Retina (tissue), 1 donor: Measurements from ENCODE around the gene BRD3OS.

Experiments
- DNase-seq: peaks from one replicate; pipeline ENCODE4 v3.0.0-alpha.2; 2016

The BRD3OS gene

DNA sequence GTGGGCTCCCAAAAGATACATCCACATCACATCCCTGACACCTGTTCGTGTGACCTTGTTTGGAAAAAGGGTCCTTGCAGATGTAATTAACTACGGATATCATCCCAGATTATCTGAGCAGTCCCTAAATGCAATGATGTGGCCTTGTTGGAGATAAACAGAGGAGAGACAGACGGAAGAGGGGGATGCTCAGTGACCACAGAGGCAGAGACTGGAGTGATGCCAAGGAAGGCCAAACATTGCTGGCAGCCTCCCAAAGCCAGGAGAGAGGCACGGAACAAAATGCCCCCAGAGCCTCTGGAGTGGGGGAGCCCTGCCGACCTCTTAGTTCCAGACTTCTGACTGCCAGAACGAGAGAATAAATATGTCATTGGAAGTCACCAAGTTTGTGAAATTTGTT is 18.1 kb upstream of the BRD3OS start:
- no peak for DNase-seq

DNA sequence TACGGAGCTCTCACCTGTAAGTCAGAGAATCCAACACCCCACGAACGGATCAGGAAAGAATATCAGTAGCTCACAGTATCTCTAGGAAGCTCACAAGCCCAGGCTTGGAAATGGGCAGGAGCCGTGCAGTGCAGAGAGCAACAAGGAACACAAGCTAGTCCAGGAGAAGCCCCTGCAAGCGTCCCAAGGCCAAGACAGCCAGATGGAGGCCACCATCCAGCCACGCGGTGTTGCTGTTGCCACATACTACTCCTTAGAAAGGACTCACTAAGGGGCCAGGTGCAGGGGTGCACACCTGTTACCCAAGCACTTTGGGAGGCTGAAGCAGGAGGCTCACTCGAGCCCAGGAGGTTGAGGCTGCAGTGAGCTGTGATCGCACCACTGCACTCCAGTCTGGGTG is 17.7 kb upstream of the BRD3OS start:
- DNase-seq: no peak

DNA sequence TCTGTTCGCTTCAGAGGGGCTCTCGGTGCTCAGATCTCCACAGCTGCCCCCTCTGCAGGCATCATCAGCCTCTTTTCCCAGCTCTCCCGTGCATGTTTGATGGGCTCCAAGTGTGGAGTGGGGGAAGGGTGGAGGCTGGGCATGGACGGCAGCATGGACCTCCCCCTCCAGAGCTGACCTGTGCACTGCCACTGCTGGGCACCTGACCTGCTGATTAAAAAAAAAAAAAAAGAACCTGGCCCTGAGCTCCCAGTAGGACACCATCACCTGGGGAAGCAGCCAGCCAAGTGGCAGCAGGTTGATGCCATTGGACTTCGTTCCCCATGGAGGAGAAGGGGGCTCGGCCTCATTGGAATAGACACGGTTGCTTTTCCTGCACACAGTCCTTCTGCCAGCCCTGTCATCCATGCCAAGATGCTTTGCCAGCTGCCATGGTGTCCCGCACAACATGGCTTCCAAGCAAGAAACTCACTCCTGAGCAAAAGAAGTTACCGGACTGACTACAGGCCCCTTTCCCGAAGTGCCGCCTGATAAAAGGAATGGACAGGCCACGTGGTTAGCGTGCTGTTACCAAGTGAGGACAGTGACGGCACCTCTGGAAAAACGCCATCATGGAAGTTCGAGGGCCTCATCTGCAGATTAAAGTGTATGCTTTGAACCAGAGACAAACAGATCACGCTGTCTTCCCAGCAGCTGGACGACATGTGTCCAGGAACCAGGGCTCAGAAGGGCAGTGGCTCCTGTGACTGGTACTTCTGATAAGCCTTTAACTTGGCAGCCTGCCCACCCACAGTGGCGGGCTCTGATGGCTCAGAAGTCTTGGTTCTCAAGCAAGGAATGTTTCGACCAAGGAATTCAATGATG is 14.7 kb upstream of the BRD3OS start:
- DNase-seq: no peak

DNA sequence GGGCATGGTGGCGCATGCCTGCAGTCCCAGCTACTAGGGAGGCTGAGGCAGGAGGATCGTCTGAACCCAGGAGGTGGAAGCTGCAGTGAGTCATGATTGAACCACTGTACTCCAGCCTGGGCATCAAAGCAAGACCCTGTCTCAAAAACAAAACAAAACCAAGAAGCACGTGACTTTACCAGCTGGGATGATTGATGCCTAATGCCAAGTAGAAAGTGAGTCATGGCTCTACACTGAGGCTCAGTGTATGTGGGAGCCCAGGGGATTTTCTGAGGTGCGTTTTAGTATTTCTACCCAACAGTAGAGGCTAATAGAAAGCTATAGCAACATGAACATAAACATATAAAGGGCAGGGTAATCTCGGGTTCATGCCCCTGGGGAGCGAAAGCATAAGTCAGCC is 13.9 kb upstream of the BRD3OS start:
- DNase-seq: no peak

DNA sequence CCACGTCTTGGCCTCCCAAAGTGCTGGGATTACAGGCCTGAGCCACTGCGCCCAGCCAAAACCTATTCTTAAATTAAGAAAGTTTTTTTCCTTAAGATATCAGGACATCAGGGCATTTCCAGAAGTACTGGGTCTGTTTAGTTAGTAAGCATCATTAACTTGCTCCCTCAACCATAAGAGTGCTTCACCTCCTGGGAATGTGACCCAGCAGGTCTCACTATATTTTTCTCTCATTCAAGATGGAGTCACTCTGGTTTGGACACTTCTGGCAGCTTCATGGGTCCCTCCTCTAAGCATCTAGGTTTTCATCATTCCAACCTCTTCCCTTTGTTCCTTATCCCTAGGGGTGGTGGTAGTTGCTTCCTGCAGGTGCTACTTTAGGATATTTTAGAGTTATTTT is 10.3 kb upstream of the BRD3OS start:
- no peak for DNase-seq

DNA sequence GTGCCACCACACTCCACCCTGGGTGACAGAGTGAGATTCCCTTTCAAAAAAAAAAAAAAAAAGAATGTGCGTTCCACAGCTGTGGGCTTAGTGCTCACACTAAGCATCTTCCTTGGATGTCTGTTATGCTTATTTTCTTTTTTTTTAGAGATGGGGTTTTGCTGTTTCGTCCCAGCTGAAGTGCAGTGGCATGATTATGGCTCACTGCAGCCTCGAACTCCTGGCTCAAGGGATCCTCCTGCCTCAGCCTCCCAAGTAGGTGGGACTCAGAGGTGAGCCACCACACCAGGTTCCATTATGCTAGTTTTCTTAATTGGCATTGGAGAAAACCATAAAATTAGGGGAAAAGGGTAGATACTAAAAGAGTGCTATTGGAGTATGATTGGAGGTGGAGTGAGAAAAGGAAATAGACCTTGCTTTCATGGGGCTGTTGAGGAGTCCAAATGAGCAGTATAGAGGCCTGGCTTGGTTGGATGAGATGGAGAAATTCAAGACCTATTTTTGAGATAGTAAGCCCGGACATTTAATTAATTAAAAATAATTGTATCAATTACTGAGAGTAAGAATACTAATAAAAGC is 978 bp upstream of the BRD3OS start:
- DNase-seq: no peak

DNA sequence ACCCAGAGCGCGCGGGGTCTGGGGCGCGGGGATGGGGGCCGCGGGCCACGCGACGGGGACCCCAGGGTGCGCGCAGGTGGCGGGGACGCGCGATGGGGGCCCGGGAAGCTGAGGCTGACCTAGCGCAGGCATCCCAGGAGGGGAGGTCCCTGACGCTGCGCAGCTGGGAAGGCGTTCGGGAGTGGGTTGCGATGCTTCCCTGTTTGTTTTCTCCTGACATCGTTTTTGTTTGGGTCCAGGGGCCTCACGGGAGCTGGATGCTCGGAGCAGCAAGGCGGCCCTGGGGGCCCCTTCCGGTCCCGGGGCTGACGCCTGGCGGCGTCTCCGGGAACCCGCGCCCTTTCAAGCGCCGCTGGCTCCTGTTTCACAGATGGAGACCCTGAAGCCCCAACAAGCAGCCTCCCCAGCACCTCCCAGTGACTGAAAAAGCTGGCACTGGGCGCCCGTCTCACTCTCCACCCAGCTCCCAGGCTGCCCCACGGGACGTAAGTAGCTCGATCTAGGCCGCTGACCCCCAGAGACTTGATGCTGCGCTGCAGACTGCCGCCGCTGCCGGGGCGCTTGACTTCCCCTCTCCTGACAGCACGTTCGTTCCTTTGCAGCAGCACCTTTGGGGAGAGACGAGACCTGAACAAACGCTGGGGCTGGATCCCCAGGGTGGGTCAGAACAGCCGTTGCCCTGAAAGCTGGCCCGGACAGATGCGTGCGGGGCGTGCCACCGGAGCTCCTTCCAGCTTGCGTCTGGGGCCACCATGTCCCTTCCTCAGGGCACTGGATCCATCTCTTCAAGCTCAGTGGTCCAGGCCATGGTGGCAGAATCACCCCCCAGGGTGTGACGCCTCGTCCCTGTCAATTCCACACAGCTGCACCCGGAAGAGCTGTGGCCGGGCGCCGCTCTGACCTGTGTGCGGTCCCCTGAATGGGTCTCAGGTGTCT is 593 bp downstream of the BRD3OS start:
- DNase-seq: peak; percentile 87

DNA sequence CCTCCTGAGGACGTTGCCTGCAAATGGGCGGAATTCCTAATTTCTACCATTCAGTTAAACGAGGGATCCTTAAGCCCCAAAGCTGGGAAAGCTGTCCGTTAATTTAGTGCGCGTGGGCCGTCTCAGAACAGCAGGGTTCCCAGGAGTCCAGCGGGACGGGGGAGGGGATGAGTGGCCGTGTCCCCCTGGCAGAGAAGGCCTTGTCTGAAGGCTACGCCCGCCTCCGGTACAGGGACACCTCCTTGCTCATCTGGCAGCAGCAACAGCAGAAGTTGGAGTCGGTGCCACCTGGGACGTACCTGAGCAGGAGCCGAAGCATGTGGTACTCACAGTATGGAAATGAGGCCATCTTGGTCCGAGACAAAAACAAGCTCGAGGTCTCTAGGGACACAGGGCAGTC is 1.3 kb downstream of the BRD3OS start:
- no peak for DNase-seq

DNA sequence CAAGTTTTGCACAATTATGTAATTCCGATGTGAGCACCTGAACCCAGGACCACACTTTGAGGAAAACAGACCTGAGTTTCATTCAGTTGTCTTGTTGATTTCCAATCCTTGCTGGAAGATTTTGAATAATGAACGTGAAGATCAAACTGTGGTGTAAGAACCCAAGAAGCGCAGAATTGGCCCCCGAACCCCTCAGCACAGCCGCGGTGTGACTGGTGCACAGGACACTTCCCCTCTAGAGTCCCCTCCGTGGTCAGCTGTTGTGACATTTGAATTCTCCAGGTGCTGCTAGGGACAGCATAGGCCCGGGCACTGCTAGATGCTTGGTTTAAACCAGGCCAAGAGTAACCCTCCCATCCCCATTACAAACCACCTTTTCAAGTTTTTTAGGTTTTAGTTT is 1.7 kb downstream of the BRD3OS start:
- no peak for DNase-seq

DNA sequence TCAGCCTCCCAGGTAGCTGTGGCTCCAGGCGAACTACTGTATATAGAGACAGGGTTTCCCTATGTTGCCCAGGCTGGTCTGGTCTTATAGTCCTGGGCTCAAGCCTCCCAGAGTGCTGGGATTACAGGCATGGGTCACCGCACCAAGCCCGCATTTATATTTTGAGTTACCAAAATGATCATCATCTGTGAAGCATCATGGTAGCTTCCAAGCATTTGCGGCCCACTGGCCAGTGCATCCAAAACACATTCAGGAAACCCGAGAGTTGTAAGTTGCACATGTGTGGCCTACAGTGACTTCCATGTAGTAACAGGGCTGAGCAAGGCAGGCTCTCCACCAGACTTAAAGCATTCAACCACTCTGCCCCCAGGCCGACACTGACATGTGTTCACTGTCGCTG is 2.3 kb downstream of the BRD3OS start:
- DNase-seq: no peak

DNA sequence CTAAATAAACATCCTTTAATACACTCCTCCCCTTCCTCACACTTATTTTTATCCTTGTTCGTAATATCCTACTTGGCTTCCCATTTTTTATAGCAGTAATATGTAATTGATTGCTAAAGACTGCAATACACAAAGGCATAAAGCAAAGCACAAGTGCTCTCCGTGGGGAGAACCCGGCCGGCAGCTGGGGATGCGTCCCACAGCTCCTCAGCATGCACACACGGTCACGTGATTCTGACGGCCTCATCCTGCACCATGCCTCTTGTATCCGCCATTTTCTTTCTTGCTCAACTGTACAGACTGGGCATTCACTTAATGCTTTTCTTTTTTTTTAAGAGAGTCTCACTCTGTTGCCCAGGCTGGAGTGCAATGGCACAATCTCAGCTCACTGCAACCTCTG is 2.8 kb downstream of the BRD3OS start:
- no peak for DNase-seq

DNA sequence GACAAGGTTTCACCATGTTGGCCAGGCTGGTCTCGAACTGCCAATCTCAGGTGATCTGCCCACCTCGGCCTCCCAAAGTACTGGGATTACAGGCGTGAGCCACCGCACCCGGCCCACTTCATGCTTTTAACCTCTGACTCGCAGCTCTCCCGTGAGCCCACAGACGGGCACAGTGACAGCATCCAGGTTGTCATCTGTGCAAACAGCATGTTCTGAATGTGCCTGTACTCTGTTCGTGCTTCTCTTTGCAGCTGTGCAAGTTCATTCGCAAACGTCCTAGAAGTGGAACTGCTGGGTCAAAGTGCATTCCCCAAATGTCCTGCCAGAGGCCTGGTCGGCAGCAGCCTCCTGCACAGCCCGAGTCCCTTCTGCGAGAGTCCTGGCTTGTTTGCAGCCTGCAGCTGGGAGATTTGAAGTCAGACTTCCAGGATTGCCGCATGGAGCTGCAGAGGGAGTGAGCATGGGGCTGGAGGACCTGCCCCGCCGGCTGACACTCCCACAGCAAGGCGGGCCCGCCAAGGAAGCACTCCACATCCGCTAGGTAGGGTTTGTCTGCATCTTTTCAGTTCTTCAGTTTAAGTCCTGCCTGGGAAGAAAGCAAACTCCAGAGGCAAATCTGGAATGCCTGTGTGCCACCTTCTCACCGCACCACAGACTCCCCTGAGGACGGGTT is 3.4 kb downstream of the BRD3OS start:
- no peak for DNase-seq

DNA sequence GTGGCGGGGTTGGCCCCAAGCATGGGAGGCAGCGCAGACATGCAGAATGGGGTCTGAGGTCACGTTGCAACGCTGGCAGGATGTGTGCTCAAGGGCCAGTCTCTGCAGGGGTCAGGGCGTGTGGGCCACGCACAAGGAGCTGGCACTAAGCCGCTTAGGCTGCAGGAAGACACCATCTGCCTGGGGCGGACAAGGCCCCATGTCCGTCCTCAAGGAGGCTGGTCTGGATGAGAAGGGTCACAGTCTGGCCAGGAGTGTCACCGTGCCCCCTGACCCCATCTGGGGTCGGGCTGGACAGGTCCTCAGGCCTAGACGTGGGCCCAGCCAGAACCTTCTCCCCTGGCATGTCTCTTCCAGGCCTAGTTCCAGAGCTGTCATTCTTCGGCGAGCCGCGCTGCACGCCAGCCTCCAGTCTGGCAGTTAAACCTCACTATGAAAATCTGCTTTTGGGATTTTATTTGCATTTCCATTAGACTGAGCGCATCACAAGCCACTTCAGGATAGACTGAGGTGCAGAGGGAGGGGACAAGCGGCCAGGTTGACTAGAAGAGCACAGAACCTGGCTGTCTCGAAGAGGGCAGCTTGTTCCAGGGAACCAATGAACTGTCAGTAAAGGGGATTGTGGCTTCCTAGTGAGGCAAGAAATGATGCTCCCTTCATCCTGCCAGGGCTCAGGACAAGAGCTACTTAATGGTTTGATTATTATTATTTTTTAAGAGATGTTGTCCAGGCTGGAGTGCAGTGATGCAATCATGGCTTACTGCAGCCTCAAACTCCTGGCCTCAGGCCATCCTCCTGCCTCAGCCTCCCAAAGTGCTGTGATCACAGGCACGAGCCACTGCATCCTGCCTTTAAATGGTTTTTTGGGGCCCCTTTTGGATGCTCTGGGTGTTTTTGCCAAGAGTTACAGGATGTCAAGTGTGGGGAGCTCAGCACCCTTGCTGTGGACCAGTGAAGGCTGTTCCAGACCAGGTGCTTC is 4.3 kb downstream of the BRD3OS start:
- DNase-seq: no peak

DNA sequence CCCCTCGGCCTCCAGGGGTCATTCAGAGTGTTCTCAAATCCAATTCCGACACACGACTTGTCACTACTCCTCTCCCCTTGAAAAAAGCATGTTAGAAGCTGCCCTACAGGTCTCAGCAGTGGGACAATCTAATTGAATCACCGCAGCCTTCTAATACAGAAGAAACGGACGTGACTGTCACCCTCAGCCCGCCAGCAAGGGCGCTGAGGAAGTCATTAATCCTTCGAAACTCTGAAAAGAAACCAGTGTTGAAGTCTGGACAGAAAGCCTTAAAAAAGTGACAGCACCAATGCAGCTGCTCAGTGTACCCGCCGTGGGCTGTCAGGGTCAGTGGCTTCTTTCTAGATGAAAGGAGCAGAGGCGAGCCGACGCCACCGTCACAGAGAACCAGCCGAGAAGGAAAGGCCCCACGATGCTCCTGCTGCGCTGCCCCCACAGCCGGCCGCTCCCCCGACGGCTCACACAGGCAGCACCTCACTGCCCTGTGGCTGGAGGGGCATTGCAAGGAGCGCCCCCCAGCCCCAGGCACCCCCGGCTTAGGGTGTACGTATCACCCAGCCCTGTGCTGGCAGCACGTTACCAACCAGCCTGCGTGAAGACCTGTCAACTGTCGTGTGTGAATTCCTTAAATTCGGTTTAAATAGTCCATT is 5.7 kb downstream of the BRD3OS start:
- no peak for DNase-seq

DNA sequence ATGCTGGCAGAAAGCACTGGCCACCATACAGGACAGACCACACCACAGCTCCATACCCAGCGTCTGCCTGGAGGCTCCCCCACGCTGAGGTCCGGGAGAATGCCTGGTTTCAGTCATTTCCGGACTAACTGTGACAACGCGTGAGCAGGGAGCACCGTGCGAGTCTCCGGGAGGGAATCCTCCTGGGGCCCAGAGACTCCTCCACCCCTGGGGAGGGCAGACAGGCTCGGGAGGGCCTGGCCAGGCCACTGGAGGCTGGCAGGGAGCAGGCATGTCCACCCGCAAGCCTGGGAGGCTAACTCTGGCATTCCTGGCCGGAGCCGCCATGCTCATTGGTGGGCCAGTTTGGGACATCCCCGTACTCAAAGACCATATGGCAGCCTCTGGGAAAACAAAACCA is 6.5 kb downstream of the BRD3OS start:
- DNase-seq: no peak

DNA sequence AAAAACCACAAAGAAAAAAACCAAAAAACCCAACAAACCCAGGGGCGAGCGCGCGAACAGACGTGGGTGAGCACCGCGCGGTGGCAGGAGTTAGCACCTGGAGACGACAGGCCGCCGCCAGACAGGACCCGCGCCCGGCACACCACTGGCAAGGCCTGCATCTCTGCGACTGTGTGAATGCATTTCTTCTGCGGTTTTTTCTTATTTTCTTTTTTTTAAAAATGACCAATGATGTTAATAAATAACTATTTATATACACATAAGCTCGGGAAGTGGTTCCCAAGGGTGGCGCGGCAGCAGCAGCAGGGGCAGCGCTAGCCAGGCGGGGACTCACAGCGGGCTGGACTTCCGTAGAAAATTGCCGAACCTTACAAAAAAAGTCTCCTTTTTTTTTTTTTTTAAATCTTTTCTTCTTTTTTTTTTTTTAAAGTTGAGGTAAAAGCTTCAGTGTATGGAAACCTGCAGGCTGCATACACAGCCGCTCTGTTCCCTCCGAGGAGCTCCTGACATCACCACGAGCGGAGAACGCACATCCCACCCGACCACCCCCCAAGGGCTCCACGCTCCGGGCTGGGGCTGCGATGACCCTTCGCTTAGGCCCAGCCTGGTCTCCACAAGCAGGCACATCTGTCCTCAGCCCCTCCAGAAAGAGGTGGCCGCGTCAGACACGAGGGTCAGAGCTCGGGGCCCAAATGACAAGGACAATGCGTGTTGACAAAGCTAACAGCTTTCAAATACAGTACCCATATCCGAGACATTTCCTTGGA is 7.4 kb downstream of the BRD3OS start:
- DNase-seq: no peak

DNA sequence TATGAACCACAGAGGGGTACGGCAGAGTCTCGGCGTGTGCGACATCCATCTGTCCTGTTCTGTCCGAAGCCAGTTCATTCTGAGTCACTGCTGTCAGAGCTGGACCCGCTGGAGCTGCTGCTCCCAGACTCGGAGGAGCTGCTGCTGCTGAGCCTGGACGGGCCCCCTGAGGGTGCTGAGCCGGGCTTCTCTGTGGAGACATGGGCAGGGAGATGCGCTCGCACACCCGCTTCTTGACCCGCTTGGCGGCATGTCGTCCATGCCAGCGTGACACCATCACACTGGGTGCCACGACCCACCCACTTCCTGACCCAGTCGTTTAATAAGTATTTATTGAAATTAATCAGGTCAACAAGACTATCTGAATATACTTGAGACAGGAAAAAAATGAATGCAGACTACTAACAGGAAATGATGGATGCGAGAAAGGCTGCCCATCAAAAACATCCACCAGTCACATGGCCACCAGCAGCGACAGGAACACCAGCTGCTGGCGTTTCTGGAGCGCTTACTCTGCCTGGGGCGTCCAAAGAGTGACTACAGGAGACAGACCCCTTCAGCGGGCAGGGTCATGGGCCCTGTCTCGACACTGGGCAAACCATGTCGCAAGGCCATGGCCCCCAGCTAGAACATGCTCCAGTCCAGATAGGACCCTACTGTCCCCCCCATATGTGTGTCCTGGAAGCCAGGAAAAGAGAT is 8.4 kb downstream of the BRD3OS start:
- no peak for DNase-seq

DNA sequence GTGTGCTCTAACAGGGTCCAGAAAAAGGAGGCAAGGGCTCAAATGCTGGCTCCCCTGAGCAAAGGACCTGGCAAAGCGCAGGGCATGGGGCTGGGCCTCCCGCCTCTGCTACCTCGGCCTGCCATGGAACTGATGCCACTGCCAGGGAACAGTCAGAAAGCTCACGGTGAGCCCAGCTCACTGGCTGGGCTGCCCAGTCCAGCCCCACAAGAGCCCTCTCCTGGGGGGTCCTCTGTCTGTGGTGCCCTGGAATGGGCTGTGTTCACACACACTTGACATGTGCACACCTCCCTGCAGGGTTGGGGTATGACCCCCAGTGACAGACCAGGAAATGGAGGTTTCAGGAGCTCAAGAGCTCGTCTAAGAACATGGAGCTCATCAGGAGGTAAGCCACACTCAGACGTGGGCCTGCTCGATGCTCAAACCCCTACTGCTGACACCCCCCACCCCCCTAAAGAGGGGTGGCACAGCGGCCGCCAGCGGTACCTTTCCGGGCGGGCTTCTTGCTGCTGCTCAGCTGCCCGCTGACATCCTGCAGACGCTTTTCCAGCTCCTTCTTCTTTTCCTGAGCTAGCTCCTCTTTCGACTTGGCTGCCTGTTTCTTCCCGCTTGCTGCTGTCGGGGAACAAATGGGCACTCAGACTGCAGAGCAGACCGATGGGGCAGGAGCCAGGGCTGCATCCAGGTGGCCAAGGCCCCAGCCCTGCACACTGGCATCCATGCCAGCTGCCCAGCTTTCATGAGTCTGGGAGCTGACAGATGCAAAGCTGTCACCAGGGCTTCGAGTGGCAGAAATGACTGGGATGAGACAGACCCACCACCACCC is 9.1 kb downstream of the BRD3OS start:
- DNase-seq: no peak
